HG02798 (cell line): ENCODE measurements around the gene CFAP206.
"Not testable (repeated sequence)": the region's sequence is repeated elsewhere in the genome, so short reads cannot be mapped to it uniquely, and the experiment has no call there.

Experiments
- ATAC-seq: cut with Tn5 transposase; IDR thresholded peaks from one replicate; pipeline ENCODE4 v1.9.1; 2021; ENCODE audit warnings: mild to moderate bottlenecking; ENCODE audit not compliant: unreplicated experiment, poor library complexity

Gene CFAP206

DNA sequence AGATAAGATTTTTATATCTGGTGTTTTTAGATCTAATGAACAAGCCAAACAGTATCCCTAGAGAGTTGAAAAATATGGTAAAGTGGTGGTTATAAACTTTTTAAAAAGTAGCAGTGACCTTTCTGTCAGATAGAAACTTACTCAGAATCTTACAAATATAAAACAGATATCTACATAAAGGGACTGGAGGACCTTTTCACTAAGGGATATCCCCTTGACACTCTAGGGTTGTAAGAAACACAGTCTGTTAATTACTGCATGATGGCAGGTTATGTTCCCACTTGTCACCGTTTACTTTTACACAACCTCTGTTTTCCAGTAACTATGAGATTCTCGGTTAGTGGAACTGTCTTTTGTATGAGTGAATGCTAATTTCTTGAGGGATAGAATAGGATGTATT is 11.5 kb downstream of the CFAP206 start:
- no peak for ATAC-seq

DNA sequence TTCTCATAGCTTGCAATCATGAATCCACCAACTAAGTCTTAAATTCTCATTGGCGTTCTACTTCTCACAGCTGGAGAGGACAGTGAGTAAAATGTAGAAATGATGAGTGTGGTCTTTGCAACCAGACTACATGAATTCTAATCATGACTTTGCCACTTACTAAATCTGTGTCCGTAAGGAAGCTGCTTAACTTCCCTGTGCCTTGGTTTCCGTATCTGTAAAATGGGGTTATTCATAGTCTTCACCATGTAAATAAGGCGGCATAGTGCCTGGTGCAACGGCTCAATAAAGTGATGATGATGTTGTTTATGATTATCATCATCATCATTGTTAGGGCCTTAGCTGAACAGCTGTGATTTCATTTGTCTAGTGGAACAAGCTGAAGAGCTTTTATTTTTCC is 12.6 kb downstream of the CFAP206 start:
- ATAC-seq = no peak

DNA sequence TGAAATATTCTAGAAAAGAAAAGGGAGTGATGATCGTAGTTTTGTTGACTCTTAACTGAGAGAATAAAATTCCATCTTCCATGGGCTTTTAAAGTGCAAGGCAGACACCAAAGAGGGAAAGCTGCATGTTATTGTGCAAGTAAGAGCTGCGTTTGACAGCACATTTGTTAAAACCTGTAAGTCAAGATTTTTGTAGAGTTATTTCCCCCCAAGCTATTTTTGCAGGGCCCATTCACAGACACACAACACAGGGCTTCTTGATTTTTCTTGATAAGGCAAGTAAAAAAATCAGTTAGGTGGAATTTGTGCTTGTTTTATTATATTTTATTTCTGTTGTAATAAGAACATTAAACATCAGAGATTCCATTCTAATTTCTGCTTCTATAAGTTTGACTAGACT is 13.8 kb downstream of the CFAP206 start:
- no peak for ATAC-seq

DNA sequence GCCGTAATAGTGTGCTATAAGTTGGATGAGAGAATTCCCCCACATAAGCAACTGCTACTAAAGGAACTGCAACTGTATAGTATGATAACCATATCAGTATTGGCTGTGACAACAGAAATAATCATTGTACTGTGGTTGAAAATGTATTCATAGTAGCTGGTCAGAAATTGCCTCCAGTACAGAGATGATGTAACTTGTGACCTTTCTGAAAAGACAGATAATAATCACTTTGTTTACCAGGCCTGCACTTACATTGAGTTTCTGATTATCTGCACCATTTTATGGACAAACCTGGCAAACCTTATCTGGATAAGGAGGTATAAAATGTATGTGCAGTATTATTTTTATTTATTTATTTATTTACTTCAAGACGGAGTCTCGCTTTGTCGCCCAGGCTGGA is 19.0 kb downstream of the CFAP206 start:
- ATAC-seq = no peak

DNA sequence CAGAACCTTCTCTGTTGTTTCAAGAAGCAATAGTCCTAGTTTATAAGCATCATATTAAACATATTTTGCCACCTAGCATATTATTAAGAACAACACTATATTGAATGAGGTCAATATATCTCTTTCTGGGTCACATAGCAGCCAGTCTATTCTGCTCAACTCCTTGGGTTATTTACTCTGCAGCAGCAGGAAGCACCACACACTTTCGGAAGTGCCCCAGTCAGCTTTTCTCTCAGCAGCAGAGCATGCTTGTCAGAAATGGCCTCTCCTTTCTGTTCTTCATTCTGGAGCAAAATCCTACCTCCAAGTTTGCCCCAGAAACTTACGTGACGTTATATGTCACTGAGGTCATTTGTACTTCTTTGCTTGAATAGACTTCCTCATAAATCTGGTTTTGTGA is 22.7 kb downstream of the CFAP206 start:
- no peak for ATAC-seq

DNA sequence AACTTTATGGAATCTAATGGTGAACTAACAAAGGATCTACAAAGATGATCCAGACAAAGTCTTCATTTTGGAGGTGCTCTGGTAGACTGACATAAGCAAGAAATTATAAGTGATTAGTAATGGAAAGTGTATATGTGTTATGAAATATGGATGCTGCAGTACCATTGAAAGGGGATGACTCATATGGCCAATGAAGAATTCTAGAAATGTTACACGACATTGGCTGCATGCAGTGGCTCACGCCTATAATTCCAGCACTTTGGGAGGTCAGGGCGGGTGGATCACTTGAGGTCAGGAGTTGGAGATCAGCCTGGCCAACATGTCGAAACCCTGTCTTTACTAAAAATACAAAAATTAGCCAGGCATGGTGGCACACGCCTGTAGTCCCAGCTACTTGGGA is 23.5 kb downstream of the CFAP206 start:
- no peak for ATAC-seq

DNA sequence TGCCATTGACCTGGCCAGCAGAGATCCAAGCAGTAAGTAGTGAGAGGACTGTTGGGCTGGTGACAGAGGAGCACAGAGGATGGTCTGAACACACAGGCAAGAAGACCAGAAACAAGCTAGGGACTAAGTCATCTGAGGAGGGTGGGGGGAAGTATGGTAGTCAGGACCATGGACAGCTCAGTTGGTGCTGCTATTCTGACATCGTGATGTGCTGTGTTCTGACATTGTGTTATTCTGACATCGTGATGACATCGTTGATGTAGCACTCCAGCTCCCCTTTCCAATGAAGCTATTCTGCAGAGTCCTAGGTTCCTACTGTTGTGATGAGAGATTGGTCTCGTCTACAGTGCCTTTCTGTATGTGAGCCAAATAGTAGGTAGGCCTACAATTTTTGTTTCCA is 28.7 kb downstream of the CFAP206 start:
- peak; percentile 56 for ATAC-seq

DNA sequence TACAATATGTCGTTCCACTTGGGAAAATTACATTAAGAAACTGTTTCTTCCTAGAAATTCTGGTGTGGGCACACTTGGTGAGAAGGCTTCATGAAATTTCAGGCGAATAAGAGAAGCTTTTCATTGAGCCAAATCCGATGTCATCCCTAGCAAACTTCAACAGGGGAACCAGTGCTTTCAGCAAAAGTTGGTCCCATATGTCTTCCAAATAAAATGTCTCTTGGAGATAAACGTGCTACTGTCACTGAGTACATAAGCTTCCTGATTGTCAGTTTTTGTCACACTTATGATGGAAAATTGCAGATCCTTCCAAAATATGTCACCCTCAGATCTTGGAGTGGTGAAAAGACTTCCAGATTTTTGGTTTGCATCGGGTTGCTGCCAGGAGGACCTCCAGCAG is 33.9 kb downstream of the CFAP206 start:
- ATAC-seq = no peak

DNA sequence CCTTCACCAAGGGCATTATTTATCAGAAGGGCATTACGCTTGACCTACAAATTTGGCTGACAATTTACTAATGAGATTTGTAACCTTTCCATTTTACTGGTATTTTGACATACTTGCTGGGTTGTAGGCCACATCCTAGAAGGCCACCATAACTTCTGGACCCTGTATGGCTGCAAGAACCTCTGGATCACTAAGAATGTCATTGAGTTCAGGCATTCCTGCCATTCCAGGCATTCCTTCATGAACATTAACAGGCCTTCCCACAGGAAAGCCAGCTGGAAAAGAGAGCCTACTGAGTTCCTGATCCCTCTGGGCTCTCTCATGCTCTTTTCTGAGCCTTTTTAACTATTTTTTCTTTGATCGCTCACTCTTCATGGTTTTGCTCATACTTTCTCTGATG is 36.6 kb downstream of the CFAP206 start:
- ATAC-seq = no peak

DNA sequence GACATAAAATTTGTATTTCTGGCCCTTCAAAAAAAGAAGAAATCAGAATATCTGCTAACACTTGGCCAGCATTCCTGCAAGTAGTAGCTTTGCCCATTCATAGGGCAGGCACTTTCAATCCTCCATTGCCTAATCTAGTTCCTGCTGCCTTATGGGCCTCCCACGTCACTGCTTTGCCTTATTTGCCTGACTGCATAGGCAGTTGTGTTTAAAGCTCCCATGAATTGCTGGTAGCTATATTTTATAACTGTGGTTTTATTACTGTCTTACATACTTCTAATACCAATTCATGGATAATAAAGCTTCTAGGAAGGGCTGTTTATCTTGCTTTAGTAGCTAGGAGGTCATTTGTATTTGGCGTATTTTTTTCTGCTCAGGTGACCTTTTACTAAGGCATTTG is 57.3 kb downstream of the CFAP206 start:
- no peak for ATAC-seq

DNA sequence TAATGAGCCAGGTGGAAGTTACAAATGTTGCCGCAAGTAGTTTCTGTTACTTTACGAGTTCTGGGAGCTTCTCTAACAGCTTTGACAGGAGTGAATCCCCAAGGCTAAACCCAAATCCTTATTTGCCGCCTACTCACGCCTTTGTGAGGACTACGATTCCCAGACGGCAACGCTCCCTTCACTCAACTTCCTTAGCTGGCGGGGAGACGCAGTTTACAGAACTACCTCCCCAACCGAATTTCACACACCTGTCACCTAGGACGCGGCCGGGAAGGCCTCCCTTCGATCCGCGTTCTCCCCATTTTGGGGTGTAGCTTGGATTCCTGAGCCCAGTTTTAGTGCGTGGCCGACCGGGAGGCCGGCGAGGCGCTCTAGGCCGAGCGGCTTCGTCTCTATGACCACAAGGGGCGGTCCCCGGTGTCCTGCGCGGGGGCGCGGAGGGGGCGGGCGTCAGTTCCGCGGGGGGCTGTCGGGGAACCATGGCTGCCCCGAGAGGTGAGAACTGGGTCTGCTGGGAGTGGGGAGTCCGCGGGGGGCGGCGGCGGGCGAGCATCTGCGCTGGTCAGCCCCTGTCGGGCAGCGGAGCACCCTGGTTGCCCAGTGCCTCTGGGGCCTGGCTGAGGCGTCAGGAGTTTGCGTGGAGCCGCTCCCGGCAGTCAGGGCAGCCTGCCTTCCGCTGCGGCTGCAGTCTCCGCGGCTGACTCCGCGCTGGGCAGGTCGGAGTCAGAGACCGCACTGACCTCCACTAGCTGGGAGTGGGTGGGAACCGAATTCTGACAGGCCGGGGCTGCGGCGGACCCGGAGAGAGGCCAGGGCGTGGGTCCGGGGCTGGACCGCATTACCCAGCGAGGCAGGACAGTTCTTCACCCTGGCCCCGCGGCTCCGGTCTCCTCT is 65.0 kb downstream of the CFAP206 start, which contains the start of gene SLC35A1:
Gene SLC35A1 (plus strand): TSS at position 450 of the 894 bp plus-strand sequence. CDS start 30 bp downstream, at position 480.
- peak; percentile 96 for ATAC-seq

DNA sequence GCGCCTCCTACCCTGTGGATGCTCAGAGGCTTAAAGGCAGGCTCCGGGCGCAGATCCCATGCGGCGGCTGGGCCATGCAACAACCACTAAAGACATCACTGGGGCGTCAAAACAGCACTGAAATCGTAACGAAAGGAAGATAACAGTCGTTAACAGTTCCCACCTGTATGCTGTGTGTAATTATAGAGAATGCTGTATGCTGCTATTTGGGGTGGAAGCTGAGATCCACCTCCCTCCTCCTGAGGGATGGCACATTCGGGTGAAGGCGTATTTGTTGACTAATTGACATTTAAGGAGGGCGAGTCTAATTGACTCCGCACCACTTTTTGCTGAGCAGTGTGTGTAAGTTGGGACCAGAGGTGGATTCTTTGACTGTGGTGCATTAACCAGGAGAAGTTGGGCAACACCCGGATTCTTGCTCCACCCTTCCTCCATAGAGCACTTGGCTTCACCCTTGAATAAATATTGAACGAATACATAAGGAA is 65.7 kb downstream of the CFAP206 start:
- ATAC-seq = peak; percentile 65

DNA sequence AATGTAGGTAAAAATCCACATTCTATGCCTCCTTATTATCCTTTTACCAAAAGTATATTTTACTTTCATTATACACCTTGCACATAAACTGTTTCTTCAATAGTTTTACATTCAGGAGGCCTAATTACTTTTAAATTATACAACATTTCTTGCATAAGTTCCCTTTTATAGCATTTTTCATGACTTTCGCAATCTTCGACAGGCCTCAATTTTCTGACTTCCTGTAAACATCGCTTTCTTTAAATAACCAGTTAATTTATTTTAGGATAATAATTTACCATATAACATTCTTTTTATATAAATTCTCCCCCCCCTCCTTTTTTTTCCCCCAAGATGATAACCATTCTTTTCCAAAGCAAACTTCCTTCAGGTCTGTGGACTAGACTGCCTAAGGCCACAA is 74.2 kb downstream of the CFAP206 start:
- ATAC-seq = no peak

DNA sequence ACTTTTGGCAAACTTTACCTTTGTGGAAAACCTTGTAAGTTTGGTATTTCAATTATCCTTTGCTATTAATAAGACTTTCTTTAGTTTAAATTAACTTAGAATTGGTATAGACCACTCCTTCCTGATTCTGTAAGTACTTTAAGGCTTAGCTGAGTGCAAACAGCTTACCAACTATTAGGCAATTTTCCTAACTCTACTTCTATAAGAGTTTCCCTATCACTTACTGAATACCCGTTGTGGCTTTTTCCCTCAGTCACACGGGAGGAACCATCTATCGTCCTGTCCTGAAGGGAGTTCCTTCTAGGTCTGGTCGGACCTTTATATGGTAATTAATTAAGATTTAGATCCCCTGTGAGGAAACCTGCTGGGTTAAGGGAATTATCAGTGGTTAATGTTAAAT is 74.6 kb downstream of the CFAP206 start:
- ATAC-seq = no peak

DNA sequence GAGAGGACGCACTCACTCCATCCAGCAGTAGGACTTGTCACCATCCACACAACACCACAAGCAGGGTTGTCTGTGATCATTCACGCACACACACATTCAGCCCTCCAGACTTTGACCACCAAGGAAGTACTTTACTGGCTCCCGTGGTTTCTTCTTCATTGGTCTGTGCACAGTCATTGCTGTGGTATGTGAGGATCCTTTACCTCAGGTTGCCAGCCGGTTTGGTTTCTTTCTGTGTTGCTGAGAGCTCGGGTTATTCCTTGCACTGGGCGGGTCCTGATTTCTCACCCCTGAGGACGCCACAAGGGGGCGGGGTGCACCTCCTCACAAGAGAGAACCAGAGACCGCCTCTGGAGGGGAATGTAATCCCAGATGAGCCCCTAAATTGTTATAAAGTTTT is 76.2 kb downstream of the CFAP206 start:
- ATAC-seq = no peak

DNA sequence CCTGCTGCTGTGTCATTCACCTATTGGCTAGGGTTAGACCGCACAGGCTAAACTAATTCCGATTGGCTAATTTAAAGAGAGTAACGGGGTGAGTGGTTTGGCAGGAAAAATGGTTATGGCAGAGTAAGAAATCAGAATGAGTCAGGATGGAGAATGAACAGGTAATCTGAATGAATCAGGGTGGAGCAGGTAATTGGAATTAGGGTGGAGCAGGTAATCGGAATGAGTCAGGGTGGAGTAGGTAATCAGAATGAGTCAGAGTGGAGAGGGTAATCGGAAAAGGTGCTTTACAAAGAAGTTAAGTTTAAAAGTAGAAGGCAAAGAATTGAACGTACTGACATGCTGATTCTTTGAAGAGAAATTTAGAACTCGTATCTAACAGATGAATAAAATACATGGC is 76.7 kb downstream of the CFAP206 start:
- no peak for ATAC-seq

DNA sequence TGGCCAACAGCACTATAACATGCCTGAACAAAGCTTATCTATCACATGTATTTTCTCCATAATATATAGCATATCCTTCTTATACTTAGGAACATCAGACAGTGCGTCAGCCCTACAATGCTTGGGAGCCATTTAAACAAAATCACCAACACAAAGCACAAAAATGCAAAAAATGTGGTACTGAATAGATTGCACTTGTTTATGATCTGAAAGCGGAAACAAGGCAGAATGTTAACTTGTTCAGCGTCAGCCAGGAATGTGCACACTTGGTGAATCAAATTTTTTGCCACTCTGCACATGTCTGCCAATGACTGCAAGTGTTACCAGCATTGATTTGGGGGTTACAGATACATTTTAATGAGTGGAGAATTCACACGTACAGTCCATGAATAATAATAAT is 79.8 kb downstream of the CFAP206 start:
- ATAC-seq = no peak

DNA sequence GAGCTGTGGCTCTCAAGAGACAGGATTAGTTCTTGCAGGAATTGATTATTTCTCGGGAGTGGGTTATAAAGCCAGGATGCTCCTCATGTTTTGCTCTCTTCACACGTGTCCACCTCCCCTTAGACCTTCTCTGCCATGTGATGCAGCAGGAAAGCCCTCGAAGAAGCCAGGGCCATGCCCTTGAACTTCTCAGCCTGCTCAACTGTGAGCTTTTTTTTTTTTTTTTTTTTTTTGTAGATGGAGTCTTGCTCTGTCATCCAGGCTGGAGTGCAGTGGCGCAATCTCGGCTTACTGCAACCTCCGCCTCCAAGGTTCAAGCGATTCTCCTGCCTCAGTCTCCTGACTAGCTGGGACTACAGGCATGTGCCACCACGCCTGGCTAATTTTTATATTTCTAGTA is 81.6 kb downstream of the CFAP206 start:
- not testable (repeated sequence) for ATAC-seq

DNA sequence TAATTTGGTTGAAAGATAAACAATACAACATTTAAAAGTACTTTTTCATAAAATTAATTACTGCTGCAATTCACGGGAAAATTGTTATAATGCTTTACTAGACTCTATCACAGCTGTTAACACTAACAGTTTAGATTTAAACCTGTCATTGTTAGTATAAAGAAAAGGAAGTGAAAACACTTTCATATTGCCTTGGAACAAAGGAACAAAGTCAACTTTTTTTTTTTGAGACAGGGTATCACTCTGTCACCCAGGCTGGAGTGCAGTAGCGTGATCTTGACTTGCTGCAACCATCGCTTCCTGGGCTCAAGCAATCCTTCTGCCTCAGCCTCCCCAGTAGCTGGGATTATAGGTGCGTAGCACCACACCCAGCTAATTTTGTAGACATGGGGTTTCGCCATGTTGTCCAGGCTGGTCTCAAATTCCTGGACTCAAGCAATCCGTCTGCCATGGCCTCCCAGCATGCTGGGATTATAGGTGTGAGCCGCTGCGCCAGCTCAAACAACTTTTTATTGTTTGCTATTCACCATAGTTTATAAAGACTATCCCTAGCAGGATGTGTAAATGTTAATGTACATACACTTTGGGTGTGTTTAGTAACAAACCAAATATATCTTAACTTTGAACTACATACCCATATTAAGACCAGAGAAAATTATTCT is 87.1 kb downstream of the CFAP206 start:
- ATAC-seq = peak; percentile 54

DNA sequence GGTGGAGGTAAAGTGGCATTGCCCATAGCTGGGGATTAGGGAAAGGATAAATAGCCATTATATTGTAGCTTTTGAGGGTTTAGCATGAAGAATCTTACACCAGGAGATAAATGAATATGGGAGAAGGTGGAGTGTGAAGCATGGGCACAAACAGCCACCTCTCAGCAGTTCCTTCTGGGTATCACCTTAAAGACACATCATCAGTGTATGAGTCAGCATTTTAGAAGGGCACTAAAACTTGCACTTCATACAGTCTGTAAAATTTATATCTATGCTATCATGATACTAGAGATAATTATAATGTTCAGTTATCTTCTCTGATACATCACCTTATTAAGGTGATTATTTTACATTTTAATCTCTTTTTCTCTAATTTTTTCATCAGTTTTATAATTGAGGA is 90.3 kb downstream of the CFAP206 start:
- no peak for ATAC-seq

DNA sequence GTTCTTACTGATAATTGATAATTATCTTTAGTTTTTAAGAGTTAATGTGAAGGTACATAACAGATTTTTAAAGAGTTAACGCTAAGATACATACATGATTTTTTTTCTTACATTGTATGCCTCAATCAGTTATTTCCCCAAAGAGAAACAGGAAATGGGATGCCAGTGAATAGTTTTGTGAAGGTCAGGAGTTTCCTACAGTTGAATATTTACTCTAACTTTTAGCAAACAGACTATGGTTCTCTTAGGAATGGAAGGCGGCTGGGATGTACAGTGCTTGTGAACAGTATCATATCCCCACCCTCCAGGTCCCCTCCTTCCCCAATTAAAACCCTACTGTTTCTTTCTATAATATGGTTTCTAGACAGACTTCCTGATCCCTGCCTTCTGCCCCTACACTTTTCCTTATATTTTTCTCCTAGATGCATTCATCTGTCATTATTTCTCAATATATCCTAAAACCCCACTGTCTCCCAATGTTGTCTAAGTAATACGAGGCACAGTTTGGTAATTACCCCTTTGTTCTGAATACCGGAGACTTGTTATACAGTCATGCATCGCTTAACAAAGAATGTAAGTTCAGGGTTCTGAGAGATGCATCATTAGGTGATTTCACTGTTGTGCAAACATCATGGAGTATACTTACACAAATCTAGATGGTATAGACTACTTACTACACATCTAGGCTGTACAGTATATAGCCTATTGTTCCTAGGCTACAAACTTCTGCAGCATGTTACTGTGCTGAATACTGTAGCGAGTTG is 94.2 kb downstream of the CFAP206 start:
- ATAC-seq = no peak
